Panc1 (cell line): ENCODE results near the gene UBE2R2. TPM values are rescaled to one million over a fixed set of nuclear protein-coding genes. Genes with fewer than 3 reads are reported as not detected.
"Not testable (repeated sequence)": the region's sequence is repeated elsewhere in the genome, so short reads cannot be mapped to it uniquely, and the experiment has no call there.

Experiments used
- ATAC-seq: fragments of 200-7000 bp; cut with Tn5 transposase; 2 replicates; pipeline ENCODE4 v1.9.1; 2020; ENCODE audit warnings: mild to moderate bottlenecking, moderate library complexity
- BruUV-seq: library from RNA; stranded (reverse); fragments of 400-500 nt; replicated peaks from 2 replicates; lab custom pipeline; 2021; lab: Mats Ljungman, UMichigan
- CTCF ChIA-PET: fragments of 300-600 bp; sonication (Branson Sonifier 250); formaldehyde crosslinking; loops from one replicate; lab custom pipeline; 2022; ENCODE audit warnings: antibody characterized with exemption; lab: Charles Lee
- POLR2A ChIA-PET: fragments of 300-600 bp; sonication (Branson Sonifier 250); formaldehyde crosslinking; loops from one replicate; lab custom pipeline; 2022; ENCODE audit warnings: antibody characterized with exemption; lab: Charles Lee
- DNase-seq: peaks from one replicate; pipeline ENCODE4 v3.0.0-alpha.2; 2010; ENCODE audit warnings: low read depth, low spot score
- H3K27ac ChIP-seq: 2 replicates; pipeline ENCODE4 v1.5.1; 2011; ENCODE audit warnings: mild to moderate bottlenecking, low read length, inconsistent platforms
- H3K27me3 ChIP-seq: fragments of 200-500 bp; sonication (Bioruptor generic); 2 replicates; pipeline ENCODE4 v1.6.0; 2014; ENCODE audit warnings: low read length, inconsistent platforms; ENCODE audit not compliant: control insufficient read depth, insufficient read depth
- H3K36me3 ChIP-seq: fragments of 200-500 bp; sonication (Bioruptor generic); 2 replicates; pipeline ENCODE4 v1.5.1; 2014; ENCODE audit warnings: inconsistent platforms, mild to moderate bottlenecking, low read length, moderate library complexity; ENCODE audit not compliant: control insufficient read depth, insufficient read depth
- H3K4me1 ChIP-seq: 2 replicates; pipeline ENCODE4 v1.5.1; 2011; ENCODE audit warnings: inconsistent platforms, mild to moderate bottlenecking, low read length, moderate library complexity; ENCODE audit not compliant: control insufficient read depth, insufficient read depth
- H3K4me3 ChIP-seq, 2 experiments: 2 replicates each; pipeline ENCODE4 v1.5.1; 2011 to 2012; ENCODE audit warnings: low read depth in 2 of 2, low read length in 2 of 2, mild to moderate bottlenecking in 2 of 2, inconsistent platforms in 1 of 2, moderate library complexity in 1 of 2
- H3K9me3 ChIP-seq: fragments of 200-500 bp; sonication (Bioruptor generic); 2 replicates; pipeline ENCODE4 v1.5.1; 2014; ENCODE audit warnings: low read depth, mild to moderate bottlenecking, inconsistent platforms, low read length, moderate library complexity; ENCODE audit not compliant: control insufficient read depth, insufficient read depth
- CTCF ChIP-seq: fragments of 450-650 bp; IDR thresholded peaks from 2 replicates; pipeline ENCODE4 v1.5.1; 2017; ENCODE audit warnings: mild to moderate bottlenecking
- POLR2AphosphoS5 ChIP-seq: IDR thresholded peaks from 2 replicates; pipeline ENCODE4 v1.6.1; 2012; ENCODE audit warnings: mild to moderate bottlenecking, low read depth, low read length, moderate library complexity
- SIN3A ChIP-seq: IDR thresholded peaks from 2 replicates; pipeline ENCODE4 v1.6.1; 2012; ENCODE audit warnings: low read depth, mild to moderate bottlenecking, low read length, moderate library complexity, borderline replicate concordance; ENCODE audit not compliant: insufficient read depth
- TCF7L2 ChIP-seq: IDR thresholded peaks from 2 replicates; pipeline ENCODE4 v1.6.1; 2011; ENCODE audit warnings: mild to moderate bottlenecking, low read depth, low read length, inconsistent platforms
- in situ Hi-C: cut with HindIII; loops from 2 replicates; pipeline ENCODE4 v1.10.0; 2016; ENCODE audit warnings: low sequenced_read_pairs, low pct_unique_long_range_greater_than_20kb
- intact Hi-C: fragments of 100-400 bp; cut with micrococcal nuclease; formaldehyde crosslinking; loops from one replicate; pipeline ENCODE4 v1.10.0; 2022; ENCODE audit not compliant: unreplicated experiment
- total RNA-seq: library from RNA; stranded (reverse); gene quantifications from one replicate; pipeline ENCODE4 v1.2.1, GENCODE V29; 2021; ENCODE audit not compliant: unreplicated experiment
- TF ChIP-seq, protein P1 (sequence below), 2 experiments: IDR thresholded peaks; 2 replicates each; pipeline ENCODE4 v1.6.1; 2011 to 2012; ENCODE audit warnings: low read depth in 2 of 2, control low read depth in 1 of 2, low read length in 1 of 2, mild to moderate bottlenecking in 1 of 2, moderate library complexity in 1 of 2; ENCODE audit not compliant: insufficient read depth in 1 of 2

The UBE2R2 gene
- total RNA-seq, 1 experiment from 2014 or later = 67.2 TPM

- POLR2A ChIA-PET = not testable (repeated sequence)
These were observed 12.8 kb downstream of the UBE2R2 start for GRCh38 chr9:33829641-33830230.

DNA sequence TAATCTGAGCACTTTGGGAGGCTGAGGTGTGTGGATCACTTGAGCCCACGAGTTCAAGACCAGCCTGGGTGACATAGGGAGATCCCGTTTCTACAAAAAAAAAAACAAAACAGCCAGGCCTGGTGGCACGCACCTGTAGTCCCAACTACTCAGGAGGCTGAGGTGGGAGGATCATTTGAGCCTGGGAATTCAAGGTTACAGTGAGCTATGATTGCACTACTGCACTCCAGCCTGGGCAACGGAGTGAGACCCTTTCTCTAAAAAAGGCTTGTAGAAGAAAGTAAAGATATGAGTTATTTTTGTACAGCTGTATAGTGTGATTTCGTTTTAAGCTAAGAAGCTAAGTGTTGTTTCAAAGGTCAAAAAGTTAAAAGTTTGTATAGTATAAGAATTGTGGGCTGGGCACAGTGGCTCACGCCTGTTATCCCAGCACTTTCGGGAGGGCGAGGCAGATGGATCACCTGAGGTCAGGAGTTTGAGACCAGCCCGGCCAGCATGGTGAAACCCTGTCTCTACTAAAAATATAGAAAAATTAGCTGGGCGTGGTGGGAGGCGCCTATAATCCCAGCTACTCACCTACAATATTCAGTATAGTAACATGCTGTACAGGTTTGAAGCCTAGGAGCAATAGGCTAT is 18.8 kb downstream of the UBE2R2 start:
- ATAC-seq (no peak), DNase-seq (no peak)
- POLR2A ChIA-PET = no interaction called here
- no peak overlapping the region for H3K27ac ChIP-seq
- intact Hi-C loops = no loop called here
- H3K27me3 ChIP-seq = no peaks in the 10 kb centered on the region
- BruUV-seq = no TSS peak
- no peak overlapping the region for H3K4me3 ChIP-seq
- TF ChIP-seq POLR2AphosphoS5 (no peak), TCF7L2 (no peak), SIN3A (no peak), CTCF (no peak)
- TF ChIP-seq, protein P1, sequence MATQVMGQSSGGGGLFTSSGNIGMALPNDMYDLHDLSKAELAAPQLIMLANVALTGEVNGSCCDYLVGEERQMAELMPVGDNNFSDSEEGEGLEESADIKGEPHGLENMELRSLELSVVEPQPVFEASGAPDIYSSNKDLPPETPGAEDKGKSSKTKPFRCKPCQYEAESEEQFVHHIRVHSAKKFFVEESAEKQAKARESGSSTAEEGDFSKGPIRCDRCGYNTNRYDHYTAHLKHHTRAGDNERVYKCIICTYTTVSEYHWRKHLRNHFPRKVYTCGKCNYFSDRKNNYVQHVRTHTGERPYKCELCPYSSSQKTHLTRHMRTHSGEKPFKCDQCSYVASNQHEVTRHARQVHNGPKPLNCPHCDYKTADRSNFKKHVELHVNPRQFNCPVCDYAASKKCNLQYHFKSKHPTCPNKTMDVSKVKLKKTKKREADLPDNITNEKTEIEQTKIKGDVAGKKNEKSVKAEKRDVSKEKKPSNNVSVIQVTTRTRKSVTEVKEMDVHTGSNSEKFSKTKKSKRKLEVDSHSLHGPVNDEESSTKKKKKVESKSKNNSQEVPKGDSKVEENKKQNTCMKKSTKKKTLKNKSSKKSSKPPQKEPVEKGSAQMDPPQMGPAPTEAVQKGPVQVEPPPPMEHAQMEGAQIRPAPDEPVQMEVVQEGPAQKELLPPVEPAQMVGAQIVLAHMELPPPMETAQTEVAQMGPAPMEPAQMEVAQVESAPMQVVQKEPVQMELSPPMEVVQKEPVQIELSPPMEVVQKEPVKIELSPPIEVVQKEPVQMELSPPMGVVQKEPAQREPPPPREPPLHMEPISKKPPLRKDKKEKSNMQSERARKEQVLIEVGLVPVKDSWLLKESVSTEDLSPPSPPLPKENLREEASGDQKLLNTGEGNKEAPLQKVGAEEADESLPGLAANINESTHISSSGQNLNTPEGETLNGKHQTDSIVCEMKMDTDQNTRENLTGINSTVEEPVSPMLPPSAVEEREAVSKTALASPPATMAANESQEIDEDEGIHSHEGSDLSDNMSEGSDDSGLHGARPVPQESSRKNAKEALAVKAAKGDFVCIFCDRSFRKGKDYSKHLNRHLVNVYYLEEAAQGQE (IDR thresholded peaks at IDR 0.05; ENCODE audit: insufficient read depth in 1 of 2, low read depth in 2 of 2, low read length in 1 of 2) = no peak
- in situ Hi-C loops = no loop called here
- CTCF ChIA-PET = no interaction called here
- no peaks in the 10 kb centered on the region for H3K9me3 ChIP-seq
- H3K36me3 ChIP-seq = no peaks in the 10 kb centered on the region
- no peaks in the 10 kb centered on the region for H3K4me1 ChIP-seq

More at GRCh38 chr9:33829641-33830230, 12.8 kb downstream of the UBE2R2 start:
- H3K4me3 ChIP-seq, H3K27ac ChIP-seq, CTCF ChIA-PET, in situ Hi-C loops, H3K27me3 ChIP-seq, DNase-seq, BruUV-seq, H3K36me3 ChIP-seq, intact Hi-C loops, H3K9me3 ChIP-seq, ATAC-seq, H3K4me1 ChIP-seq: not testable (repeated sequence)

DNA sequence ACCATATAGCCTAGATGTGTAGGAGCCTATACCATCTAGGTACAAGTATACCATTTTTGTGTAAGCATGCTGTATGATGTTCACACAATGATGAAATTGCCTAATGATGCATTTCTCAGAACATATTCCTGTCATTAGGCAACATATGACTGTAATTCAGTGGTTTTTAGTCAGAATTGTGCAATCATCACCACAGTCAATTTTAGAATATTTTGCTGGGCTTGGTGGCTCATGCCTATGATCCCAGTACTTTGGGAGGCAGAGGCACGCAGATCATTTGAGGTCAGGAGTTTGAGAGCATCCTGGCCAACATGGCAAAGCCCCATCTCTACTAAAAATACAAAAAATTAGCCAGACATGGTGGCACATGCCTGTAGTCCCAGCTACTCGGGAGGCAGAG is 19.3 kb downstream of the UBE2R2 start:
- DNase-seq, H3K4me1 ChIP-seq, H3K9me3 ChIP-seq, BruUV-seq, H3K27ac ChIP-seq, in situ Hi-C loops, H3K27me3 ChIP-seq, intact Hi-C loops, ATAC-seq, POLR2A ChIA-PET, H3K36me3 ChIP-seq, H3K4me3 ChIP-seq, CTCF ChIA-PET: not testable (repeated sequence)
